Measurements from ENCODE around the gene CCDC8.

The CCDC8 gene

GRCh38 chr19:46426506-46427162 is 13.3 kb upstream of the CCDC8 start:
- Histone ChIP-seq H3K23ac (ENCODE audit: low read length in 2 of 2) (peak overlapping the region in 1 of 2 experiments; percentile 90), H3K4ac (ENCODE audit: low read depth in 1 of 2, low read length in 2 of 2) (peak overlapping the region; percentile 89 to 99), H3K79me1 (replicated peaks; ENCODE audit: low read length, poor library complexity, severe bottlenecking) (no peaks in the 10 kb centered on the region), H2BK5ac (ENCODE audit: low read depth, low read length, poor library complexity, severe bottlenecking) (peak overlapping the region; percentile 93), H2AFZ (ENCODE audit: low read depth, low read length) (peak overlapping the region; percentile 93), H4K91ac (ENCODE audit: low read length) (peak overlapping the region; percentile 94), H3K14ac (ENCODE audit: low read length in 2 of 2) (peak overlapping the region in 1 of 2 experiments; percentile 97), H2BK15ac (ENCODE audit: low read depth, poor library complexity, severe bottlenecking) (peak overlapping the region; percentile 91), H3K9ac (ENCODE audit: low read length) (peak overlapping the region; percentile 74), H2BK12ac (ENCODE audit: low read length in 2 of 2) (peak overlapping the region in 1 of 2 experiments; percentile 47), H3K27me3 (ENCODE audit: control insufficient read depth in 1 of 2, insufficient read depth in 1 of 2, low read length in 2 of 2) (peaks cover 15 to 43% of the 10 kb centered on the region in 2 experiments), H3K4me2 (ENCODE audit: low read length, poor library complexity, severe bottlenecking) (peak overlapping the region; percentile 99), H3K4me1 (ENCODE audit: control insufficient read depth, insufficient read depth, low read depth, low read length) (peaks cover 14% of the 10 kb centered on the region), H2BK120ac (ENCODE audit: low read depth, low read length) (peak overlapping the region; percentile 78), H3K18ac (ENCODE audit: low read depth in 1 of 2, low read length in 2 of 2) (peak overlapping the region; percentile 97 to 99), H3K27ac (ENCODE audit: low read length, poor library complexity, severe bottlenecking) (peak overlapping the region; percentile 96), H2AK5ac (ENCODE audit: low read length, severe bottlenecking) (peak overlapping the region; percentile 36), H4K8ac (ENCODE audit: low read length) (peak overlapping the region; percentile 99), H3K4me3 (ENCODE audit: insufficient read depth in 1 of 2, low read depth in 1 of 2, low read length in 2 of 2) (peak overlapping the region; percentile 67 to 82), H3K9me3 (ENCODE audit: control insufficient read depth, low read length) (no peaks in the 10 kb centered on the region), H3K36me3 (ENCODE audit: control insufficient read depth in 1 of 2, insufficient read depth in 2 of 2, low read depth in 1 of 2, low read length in 2 of 2) (no peaks in the 10 kb centered on the region)
- DNase-seq, result peak; percentile 83
- whole genome bisulfite sequencing, result 4% methylated on average over 31 of the region's 32 CpGs

DNA sequence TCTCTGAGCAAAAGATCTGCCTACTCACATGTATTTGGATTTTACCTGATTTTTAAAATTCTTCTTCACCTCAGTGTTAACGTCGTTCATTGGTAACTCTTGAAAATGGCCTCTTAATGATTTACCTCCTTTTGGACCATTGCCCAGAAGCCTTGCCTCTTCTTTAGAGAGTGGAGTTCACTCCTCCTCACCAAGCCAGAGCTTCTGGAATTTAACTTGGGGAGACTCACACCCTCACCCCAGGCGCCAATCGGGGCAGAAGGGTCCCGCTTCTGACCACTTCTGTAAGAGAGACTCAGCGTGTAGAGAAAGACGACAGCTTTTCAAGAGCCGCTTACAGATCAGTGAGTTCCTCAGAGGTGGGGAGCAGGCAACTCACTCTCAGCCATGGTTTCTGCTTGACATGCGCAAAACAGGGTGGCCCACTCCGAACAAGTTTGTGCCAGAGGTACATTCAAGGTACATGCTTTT is 12.7 kb upstream of the CCDC8 start:
- Histone ChIP-seq H3K4me2 (ENCODE audit: low read length, poor library complexity, severe bottlenecking) (peak overlapping the region; percentile 99), H4K8ac (ENCODE audit: low read length) (peak overlapping the region; percentile 99), H3K4ac (ENCODE audit: low read depth in 1 of 2, low read length in 2 of 2) (peak overlapping the region in 1 of 2 experiments; percentile 99), H3K9me3 (ENCODE audit: control insufficient read depth, low read length) (no peaks in the 10 kb centered on the region), H3K14ac (ENCODE audit: low read length in 2 of 2) (peak overlapping the region in 1 of 2 experiments; percentile 97), H3K36me3 (ENCODE audit: control insufficient read depth in 1 of 2, insufficient read depth in 2 of 2, low read depth in 1 of 2, low read length in 2 of 2) (no peaks in the 10 kb centered on the region), H3K23ac (ENCODE audit: low read length in 2 of 2) (no peak overlapping the region), H2BK5ac (ENCODE audit: low read depth, low read length, poor library complexity, severe bottlenecking) (peak overlapping the region; percentile 93), H3K27ac (ENCODE audit: low read length, poor library complexity, severe bottlenecking) (peak overlapping the region; percentile 96), H3K18ac (ENCODE audit: low read depth in 1 of 2, low read length in 2 of 2) (peak overlapping the region; percentile 97 to 99), H2AK5ac (ENCODE audit: low read length, severe bottlenecking) (no peak overlapping the region), H2BK120ac (ENCODE audit: low read depth, low read length) (peak overlapping the region; percentile 78), H2BK15ac (ENCODE audit: low read depth, poor library complexity, severe bottlenecking) (no peak overlapping the region), H2AFZ (ENCODE audit: low read depth, low read length) (peak overlapping the region; percentile 93), H2BK12ac (ENCODE audit: low read length in 2 of 2) (no peak overlapping the region), H3K4me3 (ENCODE audit: insufficient read depth in 1 of 2, low read depth in 1 of 2, low read length in 2 of 2) (peak overlapping the region; percentile 67 to 82), H3K27me3 (ENCODE audit: control insufficient read depth in 1 of 2, insufficient read depth in 1 of 2, low read length in 2 of 2) (peaks cover 15 to 43% of the 10 kb centered on the region in 2 experiments), H4K91ac (ENCODE audit: low read length) (no peak overlapping the region), H3K9ac (ENCODE audit: low read length) (peak overlapping the region; percentile 74), H3K4me1 (ENCODE audit: control insufficient read depth, insufficient read depth, low read depth, low read length) (peaks cover 14% of the 10 kb centered on the region), H3K79me1 (replicated peaks; ENCODE audit: low read length, poor library complexity, severe bottlenecking) (no peaks in the 10 kb centered on the region)
- DNase-seq, result peak; percentile 62
- whole genome bisulfite sequencing, result 6% methylated on average over 10 of the region's 10 CpGs

DNA sequence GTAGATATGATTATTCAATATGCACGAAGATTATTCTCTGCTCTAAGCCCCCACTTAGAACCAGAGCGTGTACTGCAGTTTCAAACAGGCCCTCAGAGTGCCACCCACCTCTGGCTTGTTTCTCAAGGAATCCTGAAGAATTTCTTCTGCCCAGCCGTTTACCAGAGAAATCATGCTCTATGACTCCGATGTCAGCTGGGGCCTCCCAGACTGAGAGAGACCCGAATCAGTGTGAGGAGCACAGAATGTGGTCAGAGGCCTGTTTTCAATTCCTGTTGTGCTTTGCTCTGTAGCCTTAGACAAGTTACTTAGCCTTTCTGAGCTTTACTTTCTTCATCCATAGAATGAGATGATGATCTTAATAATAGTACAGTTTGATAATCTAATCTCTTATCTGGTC is 9.8 kb upstream of the CCDC8 start:
- Histone ChIP-seq H3K4me1 (ENCODE audit: control insufficient read depth, insufficient read depth, low read depth, low read length) (peaks cover 7% of the 10 kb centered on the region), H3K14ac (ENCODE audit: low read length in 2 of 2) (no peak overlapping the region), H2AK5ac (ENCODE audit: low read length, severe bottlenecking) (no peak overlapping the region), H3K4me2 (ENCODE audit: low read length, poor library complexity, severe bottlenecking) (no peak overlapping the region), H2BK5ac (ENCODE audit: low read depth, low read length, poor library complexity, severe bottlenecking) (no peak overlapping the region), H3K27ac (ENCODE audit: low read length, poor library complexity, severe bottlenecking) (no peak overlapping the region), H4K8ac (ENCODE audit: low read length) (no peak overlapping the region), H3K9ac (ENCODE audit: low read length) (no peak overlapping the region), H3K4ac (ENCODE audit: low read depth in 1 of 2, low read length in 2 of 2) (no peak overlapping the region), H3K4me3 (ENCODE audit: insufficient read depth in 1 of 2, low read depth in 1 of 2, low read length in 2 of 2) (no peak overlapping the region), H4K91ac (ENCODE audit: low read length) (no peak overlapping the region), H2AFZ (ENCODE audit: low read depth, low read length) (no peak overlapping the region), H3K18ac (ENCODE audit: low read depth in 1 of 2, low read length in 2 of 2) (no peak overlapping the region), H3K9me3 (ENCODE audit: control insufficient read depth, low read length) (no peaks in the 10 kb centered on the region), H2BK120ac (ENCODE audit: low read depth, low read length) (no peak overlapping the region), H3K36me3 (ENCODE audit: control insufficient read depth in 1 of 2, insufficient read depth in 2 of 2, low read depth in 1 of 2, low read length in 2 of 2) (no peaks in the 10 kb centered on the region), H2BK12ac (ENCODE audit: low read length in 2 of 2) (no peak overlapping the region), H3K27me3 (ENCODE audit: control insufficient read depth in 1 of 2, insufficient read depth in 1 of 2, low read length in 2 of 2) (peaks cover 5 to 29% of the 10 kb centered on the region in 2 experiments), H3K23ac (ENCODE audit: low read length in 2 of 2) (no peak overlapping the region), H2BK15ac (ENCODE audit: low read depth, poor library complexity, severe bottlenecking) (no peak overlapping the region), H3K79me1 (replicated peaks; ENCODE audit: low read length, poor library complexity, severe bottlenecking) (no peaks in the 10 kb centered on the region)
- 66% methylated on average over 5 of the region's 5 CpGs for WGBS
- no peak for DNase-seq

DNA sequence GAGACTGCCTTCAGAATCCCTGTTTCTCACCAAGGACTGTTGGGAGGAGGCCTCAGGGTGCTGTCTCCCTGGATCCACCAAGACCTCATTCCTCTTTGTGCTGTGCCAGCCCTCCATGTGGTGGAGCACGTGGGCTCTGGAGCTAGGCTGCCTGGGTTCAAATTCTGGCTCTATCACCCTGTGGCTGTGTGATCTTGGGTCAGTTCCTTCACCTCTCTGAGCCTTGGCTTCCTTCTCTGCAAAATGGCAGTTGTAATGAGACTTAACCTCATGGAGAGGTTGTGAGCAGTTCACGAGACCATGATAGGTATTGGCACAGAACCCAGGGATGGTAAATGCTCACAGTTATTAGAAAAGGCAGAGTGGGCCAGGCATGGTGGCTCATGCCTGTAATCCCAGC is 9.0 kb upstream of the CCDC8 start:
- DNase-seq, result no peak
- Histone ChIP-seq H3K4me2 (ENCODE audit: low read length, poor library complexity, severe bottlenecking) (no peak overlapping the region), H3K4ac (ENCODE audit: low read depth in 1 of 2, low read length in 2 of 2) (no peak overlapping the region), H2BK5ac (ENCODE audit: low read depth, low read length, poor library complexity, severe bottlenecking) (no peak overlapping the region), H3K79me1 (replicated peaks; ENCODE audit: low read length, poor library complexity, severe bottlenecking) (no peaks in the 10 kb centered on the region), H3K27me3 (ENCODE audit: control insufficient read depth in 1 of 2, insufficient read depth in 1 of 2, low read length in 2 of 2) (peaks cover 0 to 21% of the 10 kb centered on the region in 2 experiments), H3K18ac (ENCODE audit: low read depth in 1 of 2, low read length in 2 of 2) (no peak overlapping the region), H2BK15ac (ENCODE audit: low read depth, poor library complexity, severe bottlenecking) (no peak overlapping the region), H3K4me1 (ENCODE audit: control insufficient read depth, insufficient read depth, low read depth, low read length) (peaks cover 7% of the 10 kb centered on the region), H3K9me3 (ENCODE audit: control insufficient read depth, low read length) (no peaks in the 10 kb centered on the region), H2AFZ (ENCODE audit: low read depth, low read length) (no peak overlapping the region), H3K4me3 (ENCODE audit: insufficient read depth in 1 of 2, low read depth in 1 of 2, low read length in 2 of 2) (no peak overlapping the region), H3K9ac (ENCODE audit: low read length) (no peak overlapping the region), H4K91ac (ENCODE audit: low read length) (no peak overlapping the region), H3K23ac (ENCODE audit: low read length in 2 of 2) (no peak overlapping the region), H3K36me3 (ENCODE audit: control insufficient read depth in 1 of 2, insufficient read depth in 2 of 2, low read depth in 1 of 2, low read length in 2 of 2) (no peaks in the 10 kb centered on the region), H3K27ac (ENCODE audit: low read length, poor library complexity, severe bottlenecking) (no peak overlapping the region), H4K8ac (ENCODE audit: low read length) (no peak overlapping the region), H2AK5ac (ENCODE audit: low read length, severe bottlenecking) (no peak overlapping the region), H3K14ac (ENCODE audit: low read length in 2 of 2) (no peak overlapping the region), H2BK12ac (ENCODE audit: low read length in 2 of 2) (no peak overlapping the region), H2BK120ac (ENCODE audit: low read depth, low read length) (no peak overlapping the region)
- WGBS, result 85% methylated on average over 2 of the region's 2 CpGs

Data from mesenchymal stem cell (in vitro differentiated cells and primary cell).